Thoracic aorta (tissue), 2 donors: ENCODE results near the gene ARMC2. TPM values are rescaled to one million over a fixed set of nuclear protein-coding genes. Genes with fewer than 3 reads are reported as not detected.

Experiments
- ATAC-seq: fragments of 150-250 bp; one replicate; pipeline ENCODE4 v1.8.0; 2017; ENCODE audit warnings: low read depth; ENCODE audit not compliant: insufficient number of reproducible peaks, low FRiP score
- DNase-seq: peaks from one replicate; pipeline ENCODE4 v3.0.0-alpha.2; 2020; ENCODE audit warnings: low spot score
- H3K27ac ChIP-seq, 2 donors: fragments of 200-600 bp; sonication (generic); 1 replicate in 1 of 2; 2 replicates in 1 of 2; pipeline ENCODE4 v1.5.1; 2016; ENCODE audit warnings: mild to moderate bottlenecking in 2 of 2, moderate library complexity in 2 of 2
- H3K27me3 ChIP-seq: fragments of 200-600 bp; sonication (generic); replicated peaks from 2 replicates; pipeline ENCODE4 v1.6.0; 2016; ENCODE audit warnings: mild to moderate bottlenecking; ENCODE audit not compliant: insufficient read depth
- H3K36me3 ChIP-seq: fragments of 200-600 bp; sonication (generic); one replicate; pipeline ENCODE4 v1.5.1; 2016
- H3K4me1 ChIP-seq, 2 donors: fragments of 200-600 bp; sonication (generic); 1 replicate in 1 of 2; 2 replicates in 1 of 2; pipeline versions ENCODE4 v1.5.1 to v1.6.0; 2016; ENCODE audit warnings: low read depth in 2 of 2, mild to moderate bottlenecking in 1 of 2; ENCODE audit not compliant: control insufficient read depth in 1 of 2
- H3K4me3 ChIP-seq: fragments of 200-600 bp; sonication (generic); 2 replicates; pipeline ENCODE4 v1.5.1; 2016; ENCODE audit warnings: mild to moderate bottlenecking
- H3K9me3 ChIP-seq: fragments of 200-600 bp; sonication (generic); 2 replicates; pipeline ENCODE4 v1.5.1; 2016
- CTCF ChIP-seq: fragments of 200-600 bp; sonication (generic); IDR thresholded peaks from one replicate; pipeline ENCODE4 v1.5.1; 2019; ENCODE audit warnings: antibody characterized with exemption
- total RNA-seq, 2 donors: library from RNA; depleted of rRNA; stranded (reverse); fragments of >200 nt; gene quantifications; one replicate each; pipeline versions ENCODE4 v1.1.0 to v1.2.3, GENCODE V29; 2016

ARMC2 gene
- total RNA-seq, 2 donors from 2014 or later, result 11.5 to 22.5 TPM

- no peaks in the 10 kb centered on the region for H3K9me3 ChIP-seq
- H3K36me3 ChIP-seq, result no peaks in the 10 kb centered on the region
- H3K4me3 ChIP-seq, result no peak overlapping the region
- peaks cover 3 to 9% of the 10 kb centered on the region in 2 donors for H3K4me1 ChIP-seq
- no peak for TF ChIP-seq CTCF
- no peak for DNase-seq
- no peaks in the 10 kb centered on the region for H3K27me3 ChIP-seq
- ATAC-seq, result no peak
- H3K27ac ChIP-seq, result no peak overlapping the region
Measured at GRCh38 chr6:108868647-108869046, 20.4 kb downstream of the ARMC2 start.

DNA sequence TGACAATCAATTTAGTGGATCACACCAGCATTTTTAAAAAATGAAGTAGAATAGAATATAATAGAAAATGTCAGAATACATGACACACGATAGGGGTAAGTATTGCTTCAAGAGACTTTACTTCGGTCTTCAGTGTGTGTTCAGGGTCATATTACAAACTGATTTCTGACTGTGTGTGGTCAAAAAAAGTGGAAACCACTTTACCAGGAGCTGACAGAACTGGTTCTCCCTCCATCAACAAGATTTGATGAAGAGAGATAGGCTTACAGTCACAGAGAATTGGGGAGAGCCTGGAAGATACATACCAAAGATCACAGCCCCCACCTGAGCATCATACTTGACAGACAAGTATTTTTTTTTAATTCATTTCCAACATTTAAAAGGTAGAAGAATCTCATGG is 21.7 kb downstream of the ARMC2 start:
- ATAC-seq, result no peak
- DNase-seq, result no peak
- H3K9me3 ChIP-seq, result no peaks in the 10 kb centered on the region
- H3K4me1 ChIP-seq, result peaks cover 11 to 20% of the 10 kb centered on the region in 2 donors
- H3K27me3 ChIP-seq, result no peaks in the 10 kb centered on the region
- H3K27ac ChIP-seq, result no peak overlapping the region
- TF ChIP-seq CTCF, result no peak
- H3K4me3 ChIP-seq, result no peak overlapping the region
- H3K36me3 ChIP-seq, result no peaks in the 10 kb centered on the region

- Histone ChIP-seq H3K4me3 (no peak overlapping the region), H3K9me3 (no peaks in the 10 kb centered on the region), H3K36me3 (no peaks in the 10 kb centered on the region), H3K27ac (no peak overlapping the region), H3K27me3 (no peaks in the 10 kb centered on the region), H3K4me1 (peaks cover 13 to 20% of the 10 kb centered on the region in 2 donors)
- no peak for TF ChIP-seq CTCF
- DNase-seq, result no peak
- no peak for ATAC-seq
Measured at GRCh38 chr6:108870357-108870756, 22.1 kb downstream of the ARMC2 start.

DNA sequence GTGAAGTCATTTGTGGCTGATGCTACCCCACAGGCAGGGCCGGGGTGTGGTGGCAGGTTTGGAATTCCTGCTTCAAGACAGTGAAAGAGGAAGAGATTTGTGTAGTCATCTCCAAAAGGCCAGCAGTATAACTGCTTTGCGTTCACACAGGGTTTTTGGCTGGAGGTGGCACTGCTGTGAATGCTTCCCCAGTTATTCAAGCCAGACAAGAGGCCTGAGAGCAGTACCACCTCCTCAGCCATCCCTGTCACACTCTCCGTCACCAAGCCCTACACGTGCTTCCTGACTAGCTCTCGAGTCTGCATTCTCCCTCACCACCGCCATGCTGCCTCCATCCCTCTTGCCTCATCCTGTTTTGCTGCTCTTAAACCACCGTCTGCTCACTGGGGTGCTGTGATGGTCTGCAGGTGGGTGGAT is 23.9 kb downstream of the ARMC2 start:
- H3K27ac ChIP-seq, result peak overlapping the region in 1 of 2 donors; percentile 89
- H3K36me3 ChIP-seq, result no peaks in the 10 kb centered on the region
- no peaks in the 10 kb centered on the region for H3K9me3 ChIP-seq
- ATAC-seq, result no peak
- H3K27me3 ChIP-seq, result no peaks in the 10 kb centered on the region
- H3K4me3 ChIP-seq, result no peak overlapping the region
- TF ChIP-seq CTCF, result no peak
- DNase-seq, result no peak
- peaks cover 28 to 32% of the 10 kb centered on the region in 2 donors for H3K4me1 ChIP-seq

- no peak for TF ChIP-seq CTCF
- DNase-seq (no peak), ATAC-seq (no peak)
- peaks cover 30 to 35% of the 10 kb centered on the region in 2 donors for H3K4me1 ChIP-seq
- H3K27me3 ChIP-seq, result no peaks in the 10 kb centered on the region
- no peak overlapping the region for H3K4me3 ChIP-seq
- no peaks in the 10 kb centered on the region for H3K36me3 ChIP-seq
- peak overlapping the region in 1 of 2 donors; percentile 89 for H3K27ac ChIP-seq
- H3K9me3 ChIP-seq, result no peaks in the 10 kb centered on the region
Measured at GRCh38 chr6:108872575-108872974, 24.4 kb downstream of the ARMC2 start.
